Neuronal stem cell (in vitro differentiated cells): ENCODE measurements around the gene MUC4.
"Not testable (repeated sequence)": the region's sequence is repeated elsewhere in the genome, so short reads cannot be mapped to it uniquely, and the experiment has no call there.

ENCODE experiments used
- DNase-seq: peaks from one replicate; pipeline ENCODE4 v3.0.0-alpha.2; 2013; ENCODE audit warnings: low spot score
- H2AFZ ChIP-seq: one replicate; pipeline ENCODE4 v1.6.1; 2013; ENCODE audit warnings: mild to moderate bottlenecking, low read length, inconsistent platforms
- H2AK5ac ChIP-seq: 2 replicates; pipeline ENCODE4 v1.6.1; 2013; ENCODE audit warnings: low read depth, mild to moderate bottlenecking, inconsistent platforms, low read length, moderate library complexity, mixed read lengths
- H2BK120ac ChIP-seq: 2 replicates; pipeline ENCODE4 v1.6.1; 2013; ENCODE audit warnings: low read depth, mild to moderate bottlenecking, inconsistent platforms, low read length, moderate library complexity, mixed read lengths
- H2BK12ac ChIP-seq: one replicate; pipeline ENCODE4 v1.6.1; 2013; ENCODE audit warnings: low read length, inconsistent platforms
- H2BK15ac ChIP-seq: 2 replicates; pipeline ENCODE4 v1.6.1; 2013; ENCODE audit warnings: mild to moderate bottlenecking, low read length, inconsistent platforms, mixed read lengths
- H2BK5ac ChIP-seq: one replicate; pipeline ENCODE4 v1.6.1; 2013; ENCODE audit warnings: inconsistent platforms, mild to moderate bottlenecking, low read length, moderate library complexity
- H3K14ac ChIP-seq: one replicate; pipeline ENCODE4 v1.6.1; 2013; ENCODE audit warnings: low read length, inconsistent platforms
- H3K18ac ChIP-seq: 2 replicates; pipeline ENCODE4 v1.6.1; 2013; ENCODE audit warnings: low read length, inconsistent platforms
- H3K23ac ChIP-seq: 2 replicates; pipeline ENCODE4 v1.6.1; 2013; ENCODE audit warnings: low read depth, mild to moderate bottlenecking, mixed read lengths, low read length, inconsistent platforms; ENCODE audit not compliant: poor library complexity
- H3K27ac ChIP-seq: replicated peaks from 3 replicates; pipeline ENCODE4 v1.5.1; 2013; ENCODE audit warnings: low read length, inconsistent platforms
- H3K27me3 ChIP-seq, 3 experiments: 2 replicates each; pipeline ENCODE4 v1.6.1; 2013; ENCODE audit warnings: low read length in 3 of 3, mild to moderate bottlenecking in 2 of 3, inconsistent platforms in 1 of 3, low read depth in 1 of 3, mixed read lengths in 1 of 3, moderate library complexity in 1 of 3; ENCODE audit not compliant: control insufficient read depth in 3 of 3, insufficient read depth in 3 of 3
- H3K36me3 ChIP-seq, 2 donors: replicated peaks in 1 of 2; 2 replicates each; pipeline ENCODE4 v1.6.1; 2013; ENCODE audit warnings: low read length in 2 of 2; ENCODE audit not compliant: control insufficient read depth in 2 of 2, insufficient read depth in 2 of 2
- H3K4ac ChIP-seq: 2 replicates; pipeline ENCODE4 v1.6.1; 2013; ENCODE audit warnings: inconsistent platforms, mild to moderate bottlenecking, low read length, moderate library complexity
- H3K4me1 ChIP-seq, 2 donors: 1 replicate in 1 of 2; 2 replicates in 1 of 2; pipeline ENCODE4 v1.6.1; 2013; ENCODE audit warnings: low read length in 2 of 2, low read depth in 1 of 2; ENCODE audit not compliant: control insufficient read depth in 2 of 2, insufficient read depth in 1 of 2
- H3K4me2 ChIP-seq: one replicate; pipeline ENCODE4 v1.6.1; 2013; ENCODE audit warnings: mild to moderate bottlenecking, low read length, inconsistent platforms; ENCODE audit not compliant: insufficient read depth, poor library complexity, severe bottlenecking
- H3K4me3 ChIP-seq, 2 donors: 2 replicates each; pipeline ENCODE4 v1.5.1; 2013; ENCODE audit warnings: low read length in 2 of 2, mild to moderate bottlenecking in 2 of 2, inconsistent platforms in 1 of 2, moderate library complexity in 1 of 2
- H3K79me1 ChIP-seq: one replicate; pipeline ENCODE4 v1.6.1; 2013; ENCODE audit warnings: low read depth, mild to moderate bottlenecking, inconsistent platforms, low read length, moderate library complexity
- H3K9ac ChIP-seq: one replicate; pipeline ENCODE4 v1.6.1; 2013; ENCODE audit warnings: mild to moderate bottlenecking, low read depth, low read length, inconsistent platforms; ENCODE audit not compliant: poor library complexity
- H3K9me3 ChIP-seq, 2 donors: replicated peaks in 1 of 2; 2 replicates each; pipeline versions ENCODE3 to v1.6.1; 2013; ENCODE audit warnings: low read length in 2 of 2, mild to moderate bottlenecking in 2 of 2, inconsistent platforms in 1 of 2, low read depth in 1 of 2, mixed read lengths in 1 of 2, moderate library complexity in 1 of 2; ENCODE audit not compliant: control insufficient read depth in 2 of 2, insufficient read depth in 1 of 2
- H4K8ac ChIP-seq: one replicate; pipeline ENCODE4 v1.6.1; 2013; ENCODE audit warnings: low read depth, mild to moderate bottlenecking, inconsistent platforms, low read length, moderate library complexity
- H4K91ac ChIP-seq: one replicate; pipeline ENCODE4 v1.6.1; 2013; ENCODE audit warnings: low read length, low read depth, mild to moderate bottlenecking, inconsistent platforms; ENCODE audit not compliant: poor library complexity
- WGBS, 2 donors: extraction: QIAGEN DNeasy Blood & Tissue Kit; methylation state at CpG; one replicate each; pipeline ENCODE4 v1.1.7; 2013; ENCODE audit warnings: missing lambda C conversion rate in 2 of 2, mixed read lengths in 1 of 2; ENCODE audit not compliant: insufficient read length in 2 of 2, insufficient replicate concordance in 1 of 2; ENCODE audit errors: extremely low coverage in 2 of 2; 5-methylcytosine and 5-hydroxymethylcytosine counted together

Gene MUC4

GRCh38 chr3:195719514-195720254 lies 92.0 kb downstream of the MUC4 start:
- H4K91ac ChIP-seq, DNase-seq, H3K9ac ChIP-seq, H3K23ac ChIP-seq, H3K4me2 ChIP-seq, H3K4me3 ChIP-seq, H3K9me3 ChIP-seq, H3K79me1 ChIP-seq, H3K18ac ChIP-seq, H2AFZ ChIP-seq, H2BK12ac ChIP-seq, H3K27ac ChIP-seq, H3K4ac ChIP-seq, H2BK5ac ChIP-seq, H3K14ac ChIP-seq, H4K8ac ChIP-seq, H2AK5ac ChIP-seq, H3K36me3 ChIP-seq, H2BK120ac ChIP-seq, H2BK15ac ChIP-seq: not testable (repeated sequence)
- H3K4me1 ChIP-seq, result peaks cover 3 to 16% of the 10 kb centered on the region in 2 donors
- no CpG with 5 or more reads among the region's 16 CpGs for WGBS, 2 donors
- peaks cover 0 to 32% (median 0%) of the 10 kb centered on the region in 3 experiments for H3K27me3 ChIP-seq

- H3K4me3 ChIP-seq, result no peak overlapping the region
- H2BK15ac ChIP-seq, result no peak overlapping the region
- no peak overlapping the region for H3K4ac ChIP-seq
- no peak overlapping the region for H3K4me2 ChIP-seq
- peaks cover 0 to 5% of the 10 kb centered on the region in 2 donors for H3K9me3 ChIP-seq
- WGBS, 2 donors, result no CpG with 5 or more reads among the region's 7 CpGs
- H3K27ac ChIP-seq, result no peak overlapping the region
- peaks cover 3 to 16% of the 10 kb centered on the region in 2 donors for H3K4me1 ChIP-seq
- DNase-seq, result peak; percentile 27
- H2BK5ac ChIP-seq, result no peak overlapping the region
- no peaks in the 10 kb centered on the region for H3K36me3 ChIP-seq
- no peak overlapping the region for H2BK120ac ChIP-seq
- no peak overlapping the region for H3K23ac ChIP-seq
- no peak overlapping the region for H2AK5ac ChIP-seq
- H3K14ac ChIP-seq, result no peak overlapping the region
- no peaks in the 10 kb centered on the region for H3K79me1 ChIP-seq
- H4K91ac ChIP-seq, result no peak overlapping the region
- H3K27me3 ChIP-seq, result peaks cover 0 to 32% (median 0%) of the 10 kb centered on the region in 3 experiments
- H2BK12ac ChIP-seq, result no peak overlapping the region
- no peak overlapping the region for H3K18ac ChIP-seq
- H3K9ac ChIP-seq, result no peak overlapping the region
- no peak overlapping the region for H2AFZ ChIP-seq
- no peak overlapping the region for H4K8ac ChIP-seq
These were observed 93.2 kb downstream of the MUC4 start for GRCh38 chr3:195718477-195718984.

- Histone ChIP-seq H4K91ac (no peak overlapping the region), H3K4me1 (peaks cover 3 to 16% of the 10 kb centered on the region in 2 donors), H3K4ac (no peak overlapping the region), H2BK120ac (no peak overlapping the region), H3K27me3 (peaks cover 0 to 32% (median 0%) of the 10 kb centered on the region in 3 experiments), H3K79me1 (no peaks in the 10 kb centered on the region), H2BK15ac (no peak overlapping the region), H2BK5ac (no peak overlapping the region), H3K4me3 (no peak overlapping the region), H2AK5ac (no peak overlapping the region), H3K4me2 (no peak overlapping the region), H3K23ac (no peak overlapping the region), H3K9ac (no peak overlapping the region), H3K9me3 (peaks cover 0 to 5% of the 10 kb centered on the region in 2 donors), H3K18ac (no peak overlapping the region), H2AFZ (no peak overlapping the region), H3K14ac (no peak overlapping the region), H4K8ac (no peak overlapping the region), H2BK12ac (no peak overlapping the region), H3K27ac (no peak overlapping the region), H3K36me3 (no peaks in the 10 kb centered on the region)
- no peak for DNase-seq
- WGBS, 2 donors, result no CpG with 5 or more reads among the region's 5 CpGs
These were observed 93.8 kb downstream of the MUC4 start for GRCh38 chr3:195717852-195718476.

GRCh38 chr3:195717416-195717815 lies 94.3 kb downstream of the MUC4 start:
- DNase-seq, result no peak
- H2BK12ac ChIP-seq, result no peak overlapping the region
- no CpG with 5 or more reads among the region's 9 CpGs for WGBS, 2 donors
- peaks cover 0 to 5% of the 10 kb centered on the region in 2 donors for H3K9me3 ChIP-seq
- no peak overlapping the region for H2BK5ac ChIP-seq
- no peak overlapping the region for H4K91ac ChIP-seq
- no peak overlapping the region for H3K23ac ChIP-seq
- no peak overlapping the region for H2AFZ ChIP-seq
- peaks cover 3 to 16% of the 10 kb centered on the region in 2 donors for H3K4me1 ChIP-seq
- H3K14ac ChIP-seq, result no peak overlapping the region
- no peak overlapping the region for H2AK5ac ChIP-seq
- H3K4me2 ChIP-seq, result no peak overlapping the region
- H3K4me3 ChIP-seq, result no peak overlapping the region
- H2BK15ac ChIP-seq, result no peak overlapping the region
- no peak overlapping the region for H3K18ac ChIP-seq
- no peak overlapping the region for H2BK120ac ChIP-seq
- H3K27me3 ChIP-seq, result peaks cover 0 to 32% (median 0%) of the 10 kb centered on the region in 3 experiments
- H3K4ac ChIP-seq, result no peak overlapping the region
- no peak overlapping the region for H3K9ac ChIP-seq
- H3K79me1 ChIP-seq, result no peaks in the 10 kb centered on the region
- no peak overlapping the region for H3K27ac ChIP-seq
- H4K8ac ChIP-seq, result no peak overlapping the region
- H3K36me3 ChIP-seq, result no peaks in the 10 kb centered on the region
